D721Med (cell line): ENCODE measurements around the gene MAP1A.

Source experiments
- DNase-seq: peaks from one replicate; pipeline ENCODE4 v3.0.0; 2011; ENCODE audit warnings: low spot score; ENCODE audit not compliant: insufficient read length
- FAIRE-seq: peaks from 2 replicates; lab custom pipeline; 2011; peaks lifted over from hg19 to GRCh38; lab: Jason Lieb, UNC
- CTCF ChIP-seq: IDR thresholded peaks from 2 replicates; pipeline ENCODE4 v1.5.1; 2012; ENCODE audit warnings: mild to moderate bottlenecking, control low read depth; ENCODE audit not compliant: insufficient read depth; ENCODE audit errors: missing control alignments

Gene MAP1A

GRCh38 chr15:43517354-43518196, at the start of gene MAP1A:
Gene MAP1A (plus strand): TSS chr15:43517608. CDS start chr15:43521474, 3,866 bp downstream.
- no peak for TF ChIP-seq CTCF
- FAIRE-seq (no peak), DNase-seq (peak; percentile 69)

- no peak for TF ChIP-seq CTCF
- DNase-seq: no peak
- no peak for FAIRE-seq
These were observed 47.5 kb upstream of the MAP1A start for GRCh38 chr15:43469867-43470266.

- DNase-seq: no peak
- TF ChIP-seq CTCF: no peak
- FAIRE-seq: no peak
These were observed 45.4 kb upstream of the MAP1A start for GRCh38 chr15:43471975-43472374.

- TF ChIP-seq CTCF: no peak
- DNase-seq (no peak), FAIRE-seq (no peak)
These were observed 43.5 kb upstream of the MAP1A start for GRCh38 chr15:43473885-43474284.

GRCh38 chr15:43483297-43484128, 33.9 kb upstream of the MAP1A start:
- no peak for FAIRE-seq
- no peak for DNase-seq
- peak; percentile 31 for TF ChIP-seq CTCF

GRCh38 chr15:43484455-43484854, 33.0 kb upstream of the MAP1A start:
- FAIRE-seq (no peak), DNase-seq (no peak)
- TF ChIP-seq CTCF: no peak
